ENCODE measurements around the gene FICD.

The FICD gene

DNA sequence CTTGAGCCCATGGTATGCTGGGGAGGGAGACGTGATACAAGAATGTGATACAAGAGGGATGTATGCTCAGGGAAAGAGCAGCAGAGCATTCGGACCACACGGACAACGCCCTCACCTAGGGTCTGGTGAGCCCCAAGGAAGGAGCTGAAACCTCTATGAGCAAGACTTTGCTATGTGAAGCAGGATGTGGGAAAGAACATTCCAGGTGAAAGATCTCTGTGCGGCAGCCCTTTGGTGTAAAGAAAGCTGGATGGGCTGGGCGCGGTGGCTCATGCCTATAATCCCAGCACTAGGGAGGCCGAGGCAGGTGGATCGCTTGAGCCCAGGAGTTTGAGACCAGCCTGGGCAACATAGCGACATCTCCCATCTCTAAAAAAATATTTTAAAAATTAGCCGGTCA, 16.9 kb upstream of the FICD start:
- Histone ChIP-seq H4K91ac (ENCODE audit: low read depth, low read length, poor library complexity) (no peak overlapping the region), H3K9ac (ENCODE audit: low read depth, low read length, poor library complexity) (no peak overlapping the region), H3K4me3 (ENCODE audit: low read length in 2 of 2) (no peak overlapping the region), H3K4me2 (ENCODE audit: insufficient read depth, low read length, poor library complexity, severe bottlenecking) (no peak overlapping the region), H2BK5ac (ENCODE audit: low read length) (no peak overlapping the region), H2AFZ (ENCODE audit: low read length) (no peak overlapping the region), H2BK15ac (ENCODE audit: low read length) (no peak overlapping the region), H3K79me1 (ENCODE audit: low read depth, low read length) (no peaks in the 10 kb centered on the region), H3K9me3 (replicated peaks in 1 of 2; ENCODE audit: control insufficient read depth in 2 of 2, insufficient read depth in 1 of 2, low read depth in 1 of 2, low read length in 2 of 2) (peaks cover 4% of the 10 kb centered on the region in 2 donors), H3K27me3 (ENCODE audit: control insufficient read depth in 3 of 3, insufficient read depth in 3 of 3, low read depth in 1 of 3, low read length in 3 of 3) (peaks cover 0 to 3% (median 0%) of the 10 kb centered on the region in 3 experiments), H3K4ac (ENCODE audit: low read length) (no peak overlapping the region), H2BK12ac (ENCODE audit: low read length) (no peak overlapping the region), H2AK5ac (ENCODE audit: low read depth, low read length) (no peak overlapping the region), H3K18ac (ENCODE audit: low read length) (no peak overlapping the region), H4K8ac (ENCODE audit: low read depth, low read length) (no peak overlapping the region), H3K23ac (ENCODE audit: low read depth, low read length, poor library complexity) (no peak overlapping the region), H3K14ac (ENCODE audit: low read length) (no peak overlapping the region), H3K36me3 (replicated peaks in 1 of 2; ENCODE audit: control insufficient read depth in 2 of 2, insufficient read depth in 2 of 2, low read length in 2 of 2) (no peaks in the 10 kb centered on the region), H2BK120ac (ENCODE audit: low read depth, low read length) (no peak overlapping the region), H3K27ac (replicated peaks; ENCODE audit: low read length) (no peak overlapping the region), H3K4me1 (ENCODE audit: control insufficient read depth in 2 of 2, insufficient read depth in 1 of 2, low read depth in 1 of 2, low read length in 2 of 2) (no peaks in the 10 kb centered on the region)
- no CpG with 5 or more reads among the region's 11 CpGs for WGBS, 2 donors (ENCODE audit: extremely low coverage in 2 of 2, insufficient read length in 2 of 2, insufficient replicate concordance in 1 of 2)
- DNase-seq (ENCODE audit: low spot score), result no peak

DNA sequence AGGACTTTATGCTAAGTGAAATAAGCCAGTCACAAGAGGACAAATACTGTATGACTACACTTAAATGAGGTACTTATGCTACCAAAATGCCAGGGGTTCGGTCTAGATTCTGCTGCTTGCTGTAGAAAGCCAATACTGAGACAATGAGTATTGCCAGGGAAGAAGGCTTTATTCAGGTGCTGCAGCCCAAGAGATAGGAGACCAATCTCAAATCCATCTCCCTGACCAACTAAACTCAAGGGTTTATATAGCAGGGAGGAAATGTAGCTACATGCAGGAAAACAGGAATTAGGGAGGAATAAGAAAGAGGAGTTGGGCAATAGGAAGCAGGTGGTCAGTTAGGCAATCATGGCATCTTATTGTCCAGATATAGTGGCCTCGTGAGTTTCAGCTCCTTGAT, 12.2 kb upstream of the FICD start:
- Histone ChIP-seq H3K9me3 (replicated peaks in 1 of 2; ENCODE audit: control insufficient read depth in 2 of 2, insufficient read depth in 1 of 2, low read depth in 1 of 2, low read length in 2 of 2) (peaks cover 4% of the 10 kb centered on the region in 2 donors), H2AFZ (ENCODE audit: low read length) (no peak overlapping the region), H3K4me3 (ENCODE audit: low read length in 2 of 2) (no peak overlapping the region), H2AK5ac (ENCODE audit: low read depth, low read length) (no peak overlapping the region), H4K91ac (ENCODE audit: low read depth, low read length, poor library complexity) (no peak overlapping the region), H2BK12ac (ENCODE audit: low read length) (no peak overlapping the region), H3K79me1 (ENCODE audit: low read depth, low read length) (no peaks in the 10 kb centered on the region), H3K18ac (ENCODE audit: low read length) (no peak overlapping the region), H3K4ac (ENCODE audit: low read length) (no peak overlapping the region), H3K14ac (ENCODE audit: low read length) (no peak overlapping the region), H2BK120ac (ENCODE audit: low read depth, low read length) (no peak overlapping the region), H3K23ac (ENCODE audit: low read depth, low read length, poor library complexity) (no peak overlapping the region), H3K4me2 (ENCODE audit: insufficient read depth, low read length, poor library complexity, severe bottlenecking) (no peak overlapping the region), H3K27ac (replicated peaks; ENCODE audit: low read length) (no peak overlapping the region), H3K27me3 (ENCODE audit: control insufficient read depth in 3 of 3, insufficient read depth in 3 of 3, low read depth in 1 of 3, low read length in 3 of 3) (peaks cover 0 to 3% (median 0%) of the 10 kb centered on the region in 3 experiments), H4K8ac (ENCODE audit: low read depth, low read length) (no peak overlapping the region), H3K36me3 (replicated peaks in 1 of 2; ENCODE audit: control insufficient read depth in 2 of 2, insufficient read depth in 2 of 2, low read length in 2 of 2) (no peaks in the 10 kb centered on the region), H3K9ac (ENCODE audit: low read depth, low read length, poor library complexity) (no peak overlapping the region), H2BK5ac (ENCODE audit: low read length) (no peak overlapping the region), H2BK15ac (ENCODE audit: low read length) (no peak overlapping the region), H3K4me1 (ENCODE audit: control insufficient read depth in 2 of 2, insufficient read depth in 1 of 2, low read depth in 1 of 2, low read length in 2 of 2) (peaks cover 0 to 3% of the 10 kb centered on the region in 2 donors)
- no peak for DNase-seq (ENCODE audit: low spot score)
- no CpG with 5 or more reads among the region's 2 CpGs for WGBS, 2 donors (ENCODE audit: extremely low coverage in 2 of 2, insufficient read length in 2 of 2, insufficient replicate concordance in 1 of 2)

GRCh38 chr12:108505129-108505528, 9.9 kb upstream of the FICD start:
- Histone ChIP-seq H2BK5ac (ENCODE audit: low read length) (no peak overlapping the region), H3K14ac (ENCODE audit: low read length) (no peak overlapping the region), H3K23ac (ENCODE audit: low read depth, low read length, poor library complexity) (no peak overlapping the region), H3K4me1 (ENCODE audit: control insufficient read depth in 2 of 2, insufficient read depth in 1 of 2, low read depth in 1 of 2, low read length in 2 of 2) (peaks cover 0 to 3% of the 10 kb centered on the region in 2 donors), H3K4me3 (ENCODE audit: low read length in 2 of 2) (no peak overlapping the region), H3K27ac (replicated peaks; ENCODE audit: low read length) (no peak overlapping the region), H3K4ac (ENCODE audit: low read length) (no peak overlapping the region), H4K8ac (ENCODE audit: low read depth, low read length) (no peak overlapping the region), H3K79me1 (ENCODE audit: low read depth, low read length) (no peaks in the 10 kb centered on the region), H3K9me3 (replicated peaks in 1 of 2; ENCODE audit: control insufficient read depth in 2 of 2, insufficient read depth in 1 of 2, low read depth in 1 of 2, low read length in 2 of 2) (peaks cover 4 to 6% of the 10 kb centered on the region in 2 donors), H3K27me3 (ENCODE audit: control insufficient read depth in 3 of 3, insufficient read depth in 3 of 3, low read depth in 1 of 3, low read length in 3 of 3) (no peaks in the 10 kb centered on the region), H3K18ac (ENCODE audit: low read length) (no peak overlapping the region), H2AFZ (ENCODE audit: low read length) (no peak overlapping the region), H3K36me3 (replicated peaks in 1 of 2; ENCODE audit: control insufficient read depth in 2 of 2, insufficient read depth in 2 of 2, low read length in 2 of 2) (no peaks in the 10 kb centered on the region), H3K4me2 (ENCODE audit: insufficient read depth, low read length, poor library complexity, severe bottlenecking) (no peak overlapping the region), H2BK12ac (ENCODE audit: low read length) (no peak overlapping the region), H2AK5ac (ENCODE audit: low read depth, low read length) (no peak overlapping the region), H3K9ac (ENCODE audit: low read depth, low read length, poor library complexity) (no peak overlapping the region), H2BK15ac (ENCODE audit: low read length) (no peak overlapping the region), H2BK120ac (ENCODE audit: low read depth, low read length) (no peak overlapping the region), H4K91ac (ENCODE audit: low read depth, low read length, poor library complexity) (no peak overlapping the region)
- no CpG with 5 or more reads among the region's 7 CpGs for WGBS, 2 donors (ENCODE audit: extremely low coverage in 2 of 2, insufficient read length in 2 of 2, insufficient replicate concordance in 1 of 2)
- no peak for DNase-seq (ENCODE audit: low spot score)

DNA sequence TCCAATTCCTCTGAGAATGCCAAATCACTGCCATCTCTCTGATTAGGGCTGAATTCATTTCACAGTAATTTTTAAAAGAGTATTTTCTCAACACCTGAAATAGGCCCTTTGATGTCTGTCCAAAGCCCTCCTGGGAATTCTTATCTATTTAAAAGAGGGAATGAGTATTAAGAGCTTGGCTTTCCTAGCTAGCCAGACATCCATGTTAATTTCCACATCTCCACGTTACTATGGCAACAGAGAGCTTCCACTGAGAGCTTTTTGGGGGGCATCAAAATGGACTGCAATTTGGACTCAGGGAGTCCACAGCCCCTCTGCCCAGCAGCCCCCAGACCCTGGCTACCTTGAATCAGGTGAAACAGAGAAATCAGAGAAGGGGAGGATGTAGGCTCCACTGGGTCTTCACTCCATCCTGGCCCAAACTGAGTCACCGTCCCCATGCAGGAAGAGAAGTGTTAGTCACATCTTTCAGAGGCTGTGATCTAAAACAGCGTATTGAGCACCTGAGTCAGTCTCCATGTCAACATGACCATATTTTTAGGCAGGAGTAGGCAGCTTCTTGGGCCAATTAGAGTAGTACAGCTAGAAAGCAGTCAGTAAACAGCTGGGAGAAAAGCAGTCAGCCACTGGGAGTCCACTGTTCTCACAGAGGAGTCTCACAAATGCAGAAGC, 7.0 kb upstream of the FICD start:
- Histone ChIP-seq H3K27ac (replicated peaks; ENCODE audit: low read length) (no peak overlapping the region), H2BK5ac (ENCODE audit: low read length) (no peak overlapping the region), H3K4me3 (ENCODE audit: low read length in 2 of 2) (no peak overlapping the region), H4K8ac (ENCODE audit: low read depth, low read length) (no peak overlapping the region), H2AK5ac (ENCODE audit: low read depth, low read length) (no peak overlapping the region), H3K18ac (ENCODE audit: low read length) (no peak overlapping the region), H4K91ac (ENCODE audit: low read depth, low read length, poor library complexity) (no peak overlapping the region), H3K36me3 (replicated peaks in 1 of 2; ENCODE audit: control insufficient read depth in 2 of 2, insufficient read depth in 2 of 2, low read length in 2 of 2) (no peaks in the 10 kb centered on the region), H3K79me1 (ENCODE audit: low read depth, low read length) (no peaks in the 10 kb centered on the region), H3K4me2 (ENCODE audit: insufficient read depth, low read length, poor library complexity, severe bottlenecking) (no peak overlapping the region), H2BK120ac (ENCODE audit: low read depth, low read length) (no peak overlapping the region), H3K27me3 (ENCODE audit: control insufficient read depth in 3 of 3, insufficient read depth in 3 of 3, low read depth in 1 of 3, low read length in 3 of 3) (no peaks in the 10 kb centered on the region), H2BK12ac (ENCODE audit: low read length) (no peak overlapping the region), H3K4ac (ENCODE audit: low read length) (no peak overlapping the region), H2BK15ac (ENCODE audit: low read length) (no peak overlapping the region), H3K23ac (ENCODE audit: low read depth, low read length, poor library complexity) (no peak overlapping the region), H3K9me3 (replicated peaks in 1 of 2; ENCODE audit: control insufficient read depth in 2 of 2, insufficient read depth in 1 of 2, low read depth in 1 of 2, low read length in 2 of 2) (peaks cover 0 to 2% of the 10 kb centered on the region in 2 donors), H3K4me1 (ENCODE audit: control insufficient read depth in 2 of 2, insufficient read depth in 1 of 2, low read depth in 1 of 2, low read length in 2 of 2) (peaks cover 0 to 3% of the 10 kb centered on the region in 2 donors), H2AFZ (ENCODE audit: low read length) (no peak overlapping the region), H3K14ac (ENCODE audit: low read length) (no peak overlapping the region), H3K9ac (ENCODE audit: low read depth, low read length, poor library complexity) (peak overlapping the region; percentile 61)
- WGBS, 2 donors (ENCODE audit: extremely low coverage in 2 of 2, insufficient read length in 2 of 2, insufficient replicate concordance in 1 of 2), result no CpG with 5 or more reads among the region's 3 CpGs
- no peak for DNase-seq (ENCODE audit: low spot score)

Data from neuronal stem cell (in vitro differentiated cells).